ENCODE results near the gene KPNA3. TPM values are rescaled to one million over a fixed set of nuclear protein-coding genes. Genes with fewer than 3 reads are reported as not detected.
"Not testable (repeated sequence)": the region's sequence is repeated elsewhere in the genome, so short reads cannot be mapped to it uniquely, and the experiment has no call there.

KPNA3 gene
- total and polyA plus RNA-seq, 11 donors: 21.7 to 104 (median 50.2) TPM

- Histone ChIP-seq H3K27ac (no peak overlapping the region), H3K36me3 (no peaks in the 10 kb centered on the region), H3K9me3 (peaks cover 0 to 4% (median 0%) of the 10 kb centered on the region in 12 donors), H3K27me3 (no peaks in the 10 kb centered on the region), H3K4me1 (peaks cover 0 to 17% (median 2%) of the 10 kb centered on the region in 12 donors), H3K4me3 (no peak overlapping the region)
- TF ChIP-seq, protein P1, sequence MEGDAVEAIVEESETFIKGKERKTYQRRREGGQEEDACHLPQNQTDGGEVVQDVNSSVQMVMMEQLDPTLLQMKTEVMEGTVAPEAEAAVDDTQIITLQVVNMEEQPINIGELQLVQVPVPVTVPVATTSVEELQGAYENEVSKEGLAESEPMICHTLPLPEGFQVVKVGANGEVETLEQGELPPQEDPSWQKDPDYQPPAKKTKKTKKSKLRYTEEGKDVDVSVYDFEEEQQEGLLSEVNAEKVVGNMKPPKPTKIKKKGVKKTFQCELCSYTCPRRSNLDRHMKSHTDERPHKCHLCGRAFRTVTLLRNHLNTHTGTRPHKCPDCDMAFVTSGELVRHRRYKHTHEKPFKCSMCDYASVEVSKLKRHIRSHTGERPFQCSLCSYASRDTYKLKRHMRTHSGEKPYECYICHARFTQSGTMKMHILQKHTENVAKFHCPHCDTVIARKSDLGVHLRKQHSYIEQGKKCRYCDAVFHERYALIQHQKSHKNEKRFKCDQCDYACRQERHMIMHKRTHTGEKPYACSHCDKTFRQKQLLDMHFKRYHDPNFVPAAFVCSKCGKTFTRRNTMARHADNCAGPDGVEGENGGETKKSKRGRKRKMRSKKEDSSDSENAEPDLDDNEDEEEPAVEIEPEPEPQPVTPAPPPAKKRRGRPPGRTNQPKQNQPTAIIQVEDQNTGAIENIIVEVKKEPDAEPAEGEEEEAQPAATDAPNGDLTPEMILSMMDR (IDR thresholded peaks at IDR 0.05): no peak
- no peak for TF ChIP-seq POLR2A (IDR thresholded peaks at IDR 0.05)
- WGBS, 4 donors: 71 to 77% (median 73%) methylated on average over 6 of the region's 6 CpGs
- intact Hi-C loops (cut with DNase I): no loop called here
- no peak for ATAC-seq
- DNase-seq: no peak
Observed at GRCh38 chr13:49807681-49808080, 15.2 kb upstream of the KPNA3 start.

- ATAC-seq (no peak), DNase-seq (no peak)
- no peaks in the 10 kb centered on the region for H3K36me3 ChIP-seq
- no peaks in the 10 kb centered on the region for H3K27me3 ChIP-seq
- 49 to 56% (median 52%) methylated on average over 3 of the region's 3 CpGs for WGBS, 4 donors
- H3K27ac ChIP-seq: no peak overlapping the region
- H3K4me3 ChIP-seq: no peak overlapping the region
- intact Hi-C loops (cut with DNase I): no loop called here
- H3K4me1 ChIP-seq: peaks cover 0 to 8% (median 0%) of the 10 kb centered on the region in 12 donors
- H3K9me3 ChIP-seq: peaks cover 0 to 4% (median 0%) of the 10 kb centered on the region in 12 donors
- TF ChIP-seq, protein P1 (IDR thresholded peaks at IDR 0.05): no peak
- no peak for TF ChIP-seq POLR2A (IDR thresholded peaks at IDR 0.05)
Observed at GRCh38 chr13:49806126-49806536, 13.6 kb upstream of the KPNA3 start.

DNA sequence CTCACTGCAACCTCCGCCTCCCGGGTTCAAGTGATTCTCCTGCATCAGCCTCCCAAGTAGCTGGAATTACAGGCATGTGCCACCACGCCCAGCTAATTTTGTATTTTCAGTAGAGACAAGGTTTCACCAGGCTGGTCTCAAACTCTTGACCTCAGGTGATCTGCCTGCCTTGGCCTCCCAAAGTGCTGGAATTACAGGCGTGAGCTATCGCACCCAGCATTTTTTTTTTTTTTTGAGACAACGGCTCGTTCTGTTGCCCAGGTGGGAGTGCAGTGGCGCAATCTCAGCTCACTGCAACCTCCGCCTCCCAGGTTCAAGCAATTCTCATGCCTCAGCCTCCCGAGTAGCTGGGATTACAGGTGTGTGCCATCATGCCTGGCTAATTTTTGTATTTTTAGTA is 10.6 kb upstream of the KPNA3 start:
- WGBS, 4 donors: 90 to 93% (median 91%) methylated on average over 10 of the region's 10 CpGs
- H3K9me3 ChIP-seq; H3K36me3 ChIP-seq; ATAC-seq; DNase-seq; H3K27me3 ChIP-seq; intact Hi-C loops (cut with DNase I); H3K4me3 ChIP-seq; H3K4me1 ChIP-seq; H3K27ac ChIP-seq: not testable (repeated sequence)

DNA sequence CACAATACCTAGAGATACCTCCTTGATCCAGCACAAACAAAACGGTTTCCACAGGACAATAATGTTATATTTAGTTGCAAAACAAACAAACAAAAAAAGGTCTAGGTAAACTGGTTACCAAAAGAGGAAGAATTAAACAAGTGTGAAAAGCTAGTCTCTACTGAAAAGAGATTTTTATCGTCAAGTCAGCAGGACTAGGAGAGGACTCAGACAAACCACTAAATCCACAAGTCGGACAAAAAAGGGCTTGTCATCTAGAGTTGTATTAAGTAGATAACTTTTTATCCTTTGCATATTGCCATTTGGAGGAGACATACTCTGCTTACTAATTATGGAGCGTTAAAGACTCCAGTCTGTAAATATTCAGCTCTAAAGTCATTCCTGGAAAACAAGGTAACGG is 9.9 kb upstream of the KPNA3 start:
- no peak for ATAC-seq
- TF ChIP-seq, protein P1 (IDR thresholded peaks at IDR 0.05): no peak
- TF ChIP-seq POLR2A (IDR thresholded peaks at IDR 0.05): no peak
- Histone ChIP-seq H3K27ac (no peak overlapping the region), H3K4me1 (no peaks in the 10 kb centered on the region), H3K27me3 (no peaks in the 10 kb centered on the region), H3K36me3 (no peaks in the 10 kb centered on the region), H3K4me3 (no peak overlapping the region), H3K9me3 (no peaks in the 10 kb centered on the region)
- 71 to 90% (median 73%) methylated on average over 4 to 5 of the region's 5 CpGs for WGBS, 4 donors
- intact Hi-C loops (cut with DNase I): no loop called here
- no peak for DNase-seq
